Prostate gland (tissue), 2 donors: ENCODE measurements around the gene DDX6. TPM values are rescaled to one million over a fixed set of nuclear protein-coding genes. Genes with fewer than 3 reads are reported as not detected.

Experiments
- DNase-seq: peaks from one replicate; pipeline ENCODE4 v3.0.0-alpha.2; 2019; ENCODE audit warnings: low spot score
- H3K27ac ChIP-seq, 2 donors: fragments of 200-600 bp; sonication (generic); 2 replicates each; pipeline ENCODE4 v1.5.1; 2017 to 2019
- H3K27me3 ChIP-seq: fragments of 200-600 bp; sonication (generic); replicated peaks from 2 replicates; pipeline ENCODE4 v1.5.1; 2019; ENCODE audit not compliant: insufficient read depth
- H3K36me3 ChIP-seq, 2 donors: fragments of 200-600 bp; sonication (generic); 1 replicate in 1 of 2; 2 replicates in 1 of 2; pipeline versions ENCODE4 v1.5.1 to v1.8.1; 2017 to 2019
- H3K4me1 ChIP-seq: fragments of 200-600 bp; sonication (generic); replicated peaks from 2 replicates; pipeline ENCODE4 v1.5.1; 2019
- H3K4me3 ChIP-seq, 2 donors: fragments of 200-600 bp; sonication (generic); 2 replicates each; pipeline ENCODE4 v1.5.1; 2017 to 2019
- H3K9me3 ChIP-seq: fragments of 200-600 bp; sonication (generic); 2 replicates; pipeline ENCODE4 v1.5.1; 2017
- POLR2A ChIP-seq: fragments of 450-650 bp; IDR thresholded peaks from one replicate; pipeline ENCODE4 v1.6.1; 2016; ENCODE audit warnings: antibody characterized with exemption, mild to moderate bottlenecking
- POLR2AphosphoS5 ChIP-seq: sonication (generic); formaldehyde crosslinking; IDR thresholded peaks from one replicate; pipeline ENCODE4 v1.6.1; 2017; ENCODE audit warnings: antibody characterized with exemption
- WGBS: methylation state at CpG from one replicate; pipeline ENCODE4 v1.1.5; 2018; 5-methylcytosine and 5-hydroxymethylcytosine counted together
- intact Hi-C: fragments of 100-400 bp; cut with DNase I; formaldehyde crosslinking; loops from one replicate; pipeline ENCODE4 v1.14.2; 2022
- total RNA-seq, 2 donors: library from RNA; depleted of rRNA; stranded (reverse); fragments of >200 nt; gene quantifications; one replicate each; pipeline ENCODE4 v1.1.0, GENCODE V29; 2016
- TF ChIP-seq, protein P1 (sequence below), 4 experiments: fragments of 200-600 bp in 2 of 4; fragments of 450-650 bp in 2 of 4; sonication (generic) in 2 of 4; IDR thresholded peaks; 1 replicate in 3 of 4; 2 replicates in 1 of 4; pipeline ENCODE4 v1.5.1; 2016 to 2019; ENCODE audit warnings: antibody characterized with exemption in 4 of 4, mild to moderate bottlenecking in 2 of 4, moderate library complexity in 2 of 4

DDX6 gene
- total RNA-seq, 2 donors from 2014 or later = 122 to 127 TPM

DNA sequence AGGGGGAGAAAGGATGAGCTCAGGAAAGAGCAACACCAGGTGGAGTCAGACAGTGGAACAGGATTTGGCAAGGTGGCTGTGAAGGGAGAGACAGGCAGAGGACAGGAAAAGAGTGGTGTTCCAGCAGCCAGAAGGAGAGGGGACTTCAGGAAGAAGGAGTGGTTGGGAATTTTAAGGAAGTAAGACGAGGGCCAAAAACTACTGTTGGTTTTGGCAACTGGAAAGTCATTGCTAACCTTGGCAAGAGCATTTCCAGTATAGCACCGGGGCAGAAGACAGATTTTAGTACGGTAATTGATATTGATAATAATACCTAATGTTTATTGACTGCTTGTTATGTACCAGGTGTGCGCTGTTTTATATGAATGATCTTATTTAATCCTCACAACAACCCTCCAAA is 15.4 kb upstream of the DDX6 start:
- no peak overlapping the region for H3K27ac ChIP-seq
- intact Hi-C loops = no loop called here
- DNase-seq = no peak
- no peak overlapping the region for H3K4me3 ChIP-seq
- WGBS = 35% methylated on average over 4 of the region's 4 CpGs
- H3K36me3 ChIP-seq = no peaks in the 10 kb centered on the region
- TF ChIP-seq POLR2A (no peak), POLR2AphosphoS5 (no peak)
- TF ChIP-seq, protein P1, sequence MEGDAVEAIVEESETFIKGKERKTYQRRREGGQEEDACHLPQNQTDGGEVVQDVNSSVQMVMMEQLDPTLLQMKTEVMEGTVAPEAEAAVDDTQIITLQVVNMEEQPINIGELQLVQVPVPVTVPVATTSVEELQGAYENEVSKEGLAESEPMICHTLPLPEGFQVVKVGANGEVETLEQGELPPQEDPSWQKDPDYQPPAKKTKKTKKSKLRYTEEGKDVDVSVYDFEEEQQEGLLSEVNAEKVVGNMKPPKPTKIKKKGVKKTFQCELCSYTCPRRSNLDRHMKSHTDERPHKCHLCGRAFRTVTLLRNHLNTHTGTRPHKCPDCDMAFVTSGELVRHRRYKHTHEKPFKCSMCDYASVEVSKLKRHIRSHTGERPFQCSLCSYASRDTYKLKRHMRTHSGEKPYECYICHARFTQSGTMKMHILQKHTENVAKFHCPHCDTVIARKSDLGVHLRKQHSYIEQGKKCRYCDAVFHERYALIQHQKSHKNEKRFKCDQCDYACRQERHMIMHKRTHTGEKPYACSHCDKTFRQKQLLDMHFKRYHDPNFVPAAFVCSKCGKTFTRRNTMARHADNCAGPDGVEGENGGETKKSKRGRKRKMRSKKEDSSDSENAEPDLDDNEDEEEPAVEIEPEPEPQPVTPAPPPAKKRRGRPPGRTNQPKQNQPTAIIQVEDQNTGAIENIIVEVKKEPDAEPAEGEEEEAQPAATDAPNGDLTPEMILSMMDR (IDR thresholded peaks at IDR 0.05) = no peak
- no peaks in the 10 kb centered on the region for H3K4me1 ChIP-seq
- H3K27me3 ChIP-seq = no peaks in the 10 kb centered on the region
- H3K9me3 ChIP-seq = no peaks in the 10 kb centered on the region

DNA sequence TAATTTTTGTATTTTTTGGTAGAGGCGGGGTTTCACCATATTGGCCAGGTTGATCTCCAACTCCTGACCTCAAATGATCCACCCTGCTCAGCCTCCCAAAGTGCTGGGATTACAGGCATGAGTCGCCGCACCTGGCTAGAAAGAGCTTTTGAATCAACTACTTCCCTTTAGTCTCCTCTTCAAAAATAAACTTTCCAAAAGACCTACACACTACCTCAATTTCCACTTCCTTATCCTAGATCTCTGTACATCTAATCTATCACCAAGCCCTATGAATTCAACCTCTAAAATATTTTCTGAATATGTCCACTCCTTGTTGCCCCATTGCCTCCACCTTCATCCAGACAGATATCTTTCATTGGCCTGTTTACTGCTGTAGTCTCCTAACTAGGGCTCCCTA is 13.1 kb upstream of the DDX6 start:
- 94% methylated on average over 3 of the region's 3 CpGs for WGBS
- H3K9me3 ChIP-seq = no peaks in the 10 kb centered on the region
- H3K27ac ChIP-seq = no peak overlapping the region
- H3K4me1 ChIP-seq = no peaks in the 10 kb centered on the region
- H3K27me3 ChIP-seq = no peaks in the 10 kb centered on the region
- no peaks in the 10 kb centered on the region for H3K36me3 ChIP-seq
- TF ChIP-seq, protein P1 (IDR thresholded peaks at IDR 0.05) = no peak
- H3K4me3 ChIP-seq = no peak overlapping the region
- intact Hi-C loops = no loop called here
- DNase-seq = no peak

DNA sequence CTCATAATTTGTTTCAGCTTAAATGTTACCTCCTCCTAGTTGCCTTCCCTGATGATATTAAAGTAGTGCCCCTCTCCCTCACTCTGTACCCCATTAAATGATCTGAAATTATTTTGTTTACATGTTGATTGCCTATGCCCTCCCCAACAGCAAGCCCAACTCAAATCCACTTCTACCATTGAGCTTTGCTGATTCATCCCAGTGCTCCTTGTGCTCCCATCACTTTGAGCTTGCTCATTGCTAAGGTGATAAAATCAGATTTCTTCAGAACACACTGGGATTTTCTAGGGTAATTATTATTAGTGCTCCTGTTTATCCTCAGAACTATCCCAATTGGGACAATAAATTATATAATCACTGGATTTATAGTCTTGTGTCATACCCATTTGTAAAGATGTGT is 8.4 kb upstream of the DDX6 start:
- H3K9me3 ChIP-seq = no peaks in the 10 kb centered on the region
- no peak for DNase-seq
- H3K27ac ChIP-seq = no peak overlapping the region
- no peaks in the 10 kb centered on the region for H3K4me1 ChIP-seq
- TF ChIP-seq POLR2A (no peak), POLR2AphosphoS5 (no peak)
- TF ChIP-seq, protein P1 (IDR thresholded peaks at IDR 0.05) = no peak
- no peaks in the 10 kb centered on the region for H3K27me3 ChIP-seq
- H3K4me3 ChIP-seq = no peak overlapping the region
- no peaks in the 10 kb centered on the region for H3K36me3 ChIP-seq
- intact Hi-C loops = no loop called here

DNA sequence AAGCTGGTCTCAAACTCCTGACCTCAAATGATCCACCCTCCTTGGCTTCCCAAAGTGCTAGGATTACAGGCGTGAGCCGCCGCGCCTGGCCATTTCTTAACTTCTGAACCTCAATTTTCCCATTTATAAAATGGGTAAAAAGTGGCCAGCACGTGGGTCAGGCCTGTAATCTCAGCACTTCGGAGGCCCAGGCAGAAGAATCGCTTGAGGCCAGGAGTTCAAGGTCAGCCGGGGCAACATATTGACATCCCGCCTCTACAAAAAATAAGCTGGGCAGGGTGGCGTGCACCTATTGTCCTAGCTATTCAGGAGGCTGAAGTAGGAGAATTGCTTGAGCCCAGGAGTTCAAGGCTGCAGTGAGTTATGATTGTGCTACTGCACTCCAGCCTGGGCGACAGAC is 6.5 kb upstream of the DDX6 start:
- intact Hi-C loops = no loop called here
- no peak for DNase-seq
- WGBS = 93% methylated on average over 11 of the region's 11 CpGs
- H3K27ac ChIP-seq = no peak overlapping the region
- no peak overlapping the region for H3K4me3 ChIP-seq
- H3K9me3 ChIP-seq = no peaks in the 10 kb centered on the region
- TF ChIP-seq POLR2AphosphoS5 (no peak), POLR2A (no peak)
- TF ChIP-seq, protein P1 (IDR thresholded peaks at IDR 0.05) = no peak
- H3K27me3 ChIP-seq = no peaks in the 10 kb centered on the region
- H3K36me3 ChIP-seq = no peaks in the 10 kb centered on the region
- no peaks in the 10 kb centered on the region for H3K4me1 ChIP-seq

DNA sequence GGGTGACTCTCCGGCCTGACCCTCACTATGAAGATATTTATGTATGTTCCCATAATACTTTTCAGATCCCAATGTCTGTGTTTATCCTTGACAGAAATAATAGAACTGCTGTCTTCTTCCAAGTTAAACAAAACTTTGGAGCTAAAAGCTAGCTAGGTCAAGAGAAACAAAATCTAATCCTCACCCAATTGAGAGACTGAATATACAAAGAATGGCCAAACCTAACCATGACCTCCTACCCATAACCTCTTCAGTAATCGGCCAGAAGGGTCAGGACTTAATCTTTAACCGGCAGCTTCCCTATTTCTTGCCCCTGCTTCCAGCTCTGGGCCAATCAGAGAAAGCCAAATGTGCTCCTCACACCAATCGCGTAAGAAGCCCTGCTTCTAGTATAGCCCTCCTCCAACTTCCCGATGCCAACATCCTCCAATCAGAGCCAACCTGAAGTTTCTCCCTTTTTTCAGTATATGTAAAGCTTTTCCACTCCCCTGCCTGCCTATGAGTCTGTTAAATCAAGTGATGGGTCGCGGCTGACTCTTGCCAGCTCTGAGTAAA is 1.7 kb upstream of the DDX6 start:
- peak; percentile 73 for DNase-seq
- Histone ChIP-seq H3K27me3 (no peaks in the 10 kb centered on the region), H3K27ac (peak overlapping the region; percentile 99 to 100), H3K4me3 (peak overlapping the region; percentile 78 to 95), H3K36me3 (no peaks in the 10 kb centered on the region), H3K9me3 (no peaks in the 10 kb centered on the region), H3K4me1 (peaks cover under 1% of the 10 kb centered on the region)
- WGBS = 3% methylated on average over 8 of the region's 8 CpGs
- intact Hi-C loops = no loop called here
- TF ChIP-seq POLR2AphosphoS5 (peak; percentile 81), POLR2A (peak; percentile 68)
- TF ChIP-seq, protein P1 (IDR thresholded peaks at IDR 0.05) = no peak
